ENCODE results near the gene CEP164. TPM values are rescaled to one million over a fixed set of nuclear protein-coding genes. Genes with fewer than 3 reads are reported as not detected.

Gene CEP164
- total RNA-seq, 1 experiment from 2014 or later, result 22.2 TPM

GRCh38 chr11:117375960-117376359, 48.3 kb downstream of the CEP164 start (continued):
- no peak for TF ChIP-seq POLR2AphosphoS5 (IDR thresholded peaks at IDR 0.05; ENCODE audit: low read depth, low read length)

DNA sequence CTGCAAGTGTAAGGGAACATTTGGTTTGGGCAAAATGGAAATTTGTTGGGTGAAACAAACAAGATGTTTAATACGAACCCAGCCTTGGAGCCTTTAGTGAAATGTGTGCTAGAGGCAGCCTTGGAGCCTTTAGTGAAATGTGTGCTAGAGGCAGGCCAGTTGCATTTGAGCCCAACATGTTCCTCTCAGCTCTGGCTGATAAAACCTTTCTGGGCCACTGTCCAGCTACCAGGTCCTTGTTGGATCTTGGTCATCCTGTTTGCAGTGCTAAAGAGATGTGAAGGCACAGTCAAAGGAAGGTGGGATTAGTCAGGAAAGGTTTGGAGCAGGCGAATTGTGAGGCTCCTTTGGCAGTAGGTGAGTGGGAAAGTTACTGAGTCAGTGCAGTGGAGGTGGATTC, 48.9 kb downstream of the CEP164 start:
- H3K27ac ChIP-seq (ENCODE audit: low read depth, low read length), result no peak overlapping the region

GRCh38 chr11:117378976-117379865, 51.6 kb downstream of the CEP164 start:
- ChIA-PET RAD21 (ENCODE audit: low non-redundant PET in 1 of 2, low total read pairs in 2 of 2, uncharacterized antibody in 2 of 2, unreplicated experiment in 2 of 2) (no interaction called here), POLR2A (no interaction called here), CTCF (no interaction called here)
- Histone ChIP-seq H3K9me3 (ENCODE audit: control insufficient read depth in 1 of 2, insufficient read depth in 1 of 2, low read depth in 1 of 2, low read length in 2 of 2) (no peaks in the 10 kb centered on the region), H3K36me3 (ENCODE audit: control insufficient read depth in 1 of 2, insufficient read depth in 2 of 2, low read length in 2 of 2) (peaks cover 3 to 7% of the 10 kb centered on the region in 2 experiments; a peak in 2 of 4 replicates), H3K9ac (ENCODE audit: low read length) (no peak overlapping the region), H3K79me2 (ENCODE audit: insufficient read depth, low read length) (no peaks in the 10 kb centered on the region), H3K27me3 (ENCODE audit: insufficient read depth, low read length) (no peaks in the 10 kb centered on the region), H3K4me3 (replicated peaks in 1 of 2; ENCODE audit: low read depth in 1 of 2, low read length in 2 of 2) (no peak overlapping the region), H2AFZ (ENCODE audit: low read depth, low read length, poor library complexity, severe bottlenecking) (no peak overlapping the region), H4K20me1 (ENCODE audit: insufficient read depth) (no peaks in the 10 kb centered on the region), H3K9me2 (ENCODE audit: insufficient read depth) (no peaks in the 10 kb centered on the region), H3K27ac (ENCODE audit: low read depth, low read length) (no peak overlapping the region), H3K4me1 (ENCODE audit: control insufficient read depth in 1 of 2, insufficient read depth in 2 of 2, low read length in 2 of 2) (no peaks in the 10 kb centered on the region), H3K4me2 (ENCODE audit: low read length) (no peak overlapping the region)
- intact Hi-C loops (cut with micrococcal nuclease), result no loop called here
- no peak for ATAC-seq
- BruUV-seq (replicated peaks), result no TSS peak
- DNase-seq (ENCODE audit: low read depth, low spot score), result no peak
- TF ChIP-seq POLR2AphosphoS5 (IDR thresholded peaks at IDR 0.05; ENCODE audit: low read depth, low read length) (no peak), YY1 (IDR thresholded peaks at IDR 0.05; ENCODE audit: extremely low read depth, insufficient replicate concordance, low read depth, low read length) (no peak), CEBPB (IDR thresholded peaks at IDR 0.05; ENCODE audit: low read depth) (no peak), ZFX (IDR thresholded peaks at IDR 0.05) (no peak), RAD21 (IDR thresholded peaks at IDR 0.05; ENCODE audit: low read depth) (no peak), EZH2 (IDR thresholded peaks at IDR 0.05) (no peak)
- TF ChIP-seq, protein P1, sequence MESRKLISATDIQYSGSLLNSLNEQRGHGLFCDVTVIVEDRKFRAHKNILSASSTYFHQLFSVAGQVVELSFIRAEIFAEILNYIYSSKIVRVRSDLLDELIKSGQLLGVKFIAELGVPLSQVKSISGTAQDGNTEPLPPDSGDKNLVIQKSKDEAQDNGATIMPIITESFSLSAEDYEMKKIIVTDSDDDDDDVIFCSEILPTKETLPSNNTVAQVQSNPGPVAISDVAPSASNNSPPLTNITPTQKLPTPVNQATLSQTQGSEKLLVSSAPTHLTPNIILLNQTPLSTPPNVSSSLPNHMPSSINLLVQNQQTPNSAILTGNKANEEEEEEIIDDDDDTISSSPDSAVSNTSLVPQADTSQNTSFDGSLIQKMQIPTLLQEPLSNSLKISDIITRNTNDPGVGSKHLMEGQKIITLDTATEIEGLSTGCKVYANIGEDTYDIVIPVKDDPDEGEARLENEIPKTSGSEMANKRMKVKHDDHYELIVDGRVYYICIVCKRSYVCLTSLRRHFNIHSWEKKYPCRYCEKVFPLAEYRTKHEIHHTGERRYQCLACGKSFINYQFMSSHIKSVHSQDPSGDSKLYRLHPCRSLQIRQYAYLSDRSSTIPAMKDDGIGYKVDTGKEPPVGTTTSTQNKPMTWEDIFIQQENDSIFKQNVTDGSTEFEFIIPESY (IDR thresholded peaks at IDR 0.05; ENCODE audit: extremely low read depth, insufficient replicate concordance, low read length), result no peak
- TF ChIP-seq, protein P2, sequence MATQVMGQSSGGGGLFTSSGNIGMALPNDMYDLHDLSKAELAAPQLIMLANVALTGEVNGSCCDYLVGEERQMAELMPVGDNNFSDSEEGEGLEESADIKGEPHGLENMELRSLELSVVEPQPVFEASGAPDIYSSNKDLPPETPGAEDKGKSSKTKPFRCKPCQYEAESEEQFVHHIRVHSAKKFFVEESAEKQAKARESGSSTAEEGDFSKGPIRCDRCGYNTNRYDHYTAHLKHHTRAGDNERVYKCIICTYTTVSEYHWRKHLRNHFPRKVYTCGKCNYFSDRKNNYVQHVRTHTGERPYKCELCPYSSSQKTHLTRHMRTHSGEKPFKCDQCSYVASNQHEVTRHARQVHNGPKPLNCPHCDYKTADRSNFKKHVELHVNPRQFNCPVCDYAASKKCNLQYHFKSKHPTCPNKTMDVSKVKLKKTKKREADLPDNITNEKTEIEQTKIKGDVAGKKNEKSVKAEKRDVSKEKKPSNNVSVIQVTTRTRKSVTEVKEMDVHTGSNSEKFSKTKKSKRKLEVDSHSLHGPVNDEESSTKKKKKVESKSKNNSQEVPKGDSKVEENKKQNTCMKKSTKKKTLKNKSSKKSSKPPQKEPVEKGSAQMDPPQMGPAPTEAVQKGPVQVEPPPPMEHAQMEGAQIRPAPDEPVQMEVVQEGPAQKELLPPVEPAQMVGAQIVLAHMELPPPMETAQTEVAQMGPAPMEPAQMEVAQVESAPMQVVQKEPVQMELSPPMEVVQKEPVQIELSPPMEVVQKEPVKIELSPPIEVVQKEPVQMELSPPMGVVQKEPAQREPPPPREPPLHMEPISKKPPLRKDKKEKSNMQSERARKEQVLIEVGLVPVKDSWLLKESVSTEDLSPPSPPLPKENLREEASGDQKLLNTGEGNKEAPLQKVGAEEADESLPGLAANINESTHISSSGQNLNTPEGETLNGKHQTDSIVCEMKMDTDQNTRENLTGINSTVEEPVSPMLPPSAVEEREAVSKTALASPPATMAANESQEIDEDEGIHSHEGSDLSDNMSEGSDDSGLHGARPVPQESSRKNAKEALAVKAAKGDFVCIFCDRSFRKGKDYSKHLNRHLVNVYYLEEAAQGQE (IDR thresholded peaks at IDR 0.05; ENCODE audit: low read depth), result no peak

More for the DNA sequence above, 48.9 kb downstream of the CEP164 start:
- no peak for TF ChIP-seq POLR2A (IDR thresholded peaks at IDR 0.05; ENCODE audit: borderline replicate concordance, extremely low read depth, insufficient read depth, insufficient read length)
- Histone ChIP-seq H3K36me3 (ENCODE audit: control insufficient read depth in 1 of 2, insufficient read depth in 2 of 2, low read length in 2 of 2) (peaks cover 3 to 7% of the 10 kb centered on the region in 2 experiments; a peak in 3 of 4 replicates), H4K20me1 (ENCODE audit: insufficient read depth) (no peaks in the 10 kb centered on the region), H3K79me2 (ENCODE audit: insufficient read depth, low read length) (no peaks in the 10 kb centered on the region), H3K4me2 (ENCODE audit: low read length) (no peak overlapping the region), H3K9ac (ENCODE audit: low read length) (no peak overlapping the region), H2AFZ (ENCODE audit: low read depth, low read length, poor library complexity, severe bottlenecking) (no peak overlapping the region), H3K4me1 (ENCODE audit: control insufficient read depth in 1 of 2, insufficient read depth in 2 of 2, low read length in 2 of 2) (no peaks in the 10 kb centered on the region), H3K9me2 (ENCODE audit: insufficient read depth) (no peaks in the 10 kb centered on the region), H3K4me3 (replicated peaks in 1 of 2; ENCODE audit: low read depth in 1 of 2, low read length in 2 of 2) (no peak overlapping the region), H3K27me3 (ENCODE audit: insufficient read depth, low read length) (no peaks in the 10 kb centered on the region), H3K9me3 (ENCODE audit: control insufficient read depth in 1 of 2, insufficient read depth in 1 of 2, low read depth in 1 of 2, low read length in 2 of 2) (no peaks in the 10 kb centered on the region)
- BruUV-seq (replicated peaks), result no TSS peak
- DNase-seq (ENCODE audit: low read depth, low spot score), result no peak
- ChIA-PET CTCF (no interaction called here), POLR2A (no interaction called here), RAD21 (ENCODE audit: low non-redundant PET in 1 of 2, low total read pairs in 2 of 2, uncharacterized antibody in 2 of 2, unreplicated experiment in 2 of 2) (no interaction called here)
- intact Hi-C loops (cut with micrococcal nuclease), result no loop called here
- ATAC-seq, result no peak
